Measurements from ENCODE around the gene DLG5.

The DLG5 gene, protein sequence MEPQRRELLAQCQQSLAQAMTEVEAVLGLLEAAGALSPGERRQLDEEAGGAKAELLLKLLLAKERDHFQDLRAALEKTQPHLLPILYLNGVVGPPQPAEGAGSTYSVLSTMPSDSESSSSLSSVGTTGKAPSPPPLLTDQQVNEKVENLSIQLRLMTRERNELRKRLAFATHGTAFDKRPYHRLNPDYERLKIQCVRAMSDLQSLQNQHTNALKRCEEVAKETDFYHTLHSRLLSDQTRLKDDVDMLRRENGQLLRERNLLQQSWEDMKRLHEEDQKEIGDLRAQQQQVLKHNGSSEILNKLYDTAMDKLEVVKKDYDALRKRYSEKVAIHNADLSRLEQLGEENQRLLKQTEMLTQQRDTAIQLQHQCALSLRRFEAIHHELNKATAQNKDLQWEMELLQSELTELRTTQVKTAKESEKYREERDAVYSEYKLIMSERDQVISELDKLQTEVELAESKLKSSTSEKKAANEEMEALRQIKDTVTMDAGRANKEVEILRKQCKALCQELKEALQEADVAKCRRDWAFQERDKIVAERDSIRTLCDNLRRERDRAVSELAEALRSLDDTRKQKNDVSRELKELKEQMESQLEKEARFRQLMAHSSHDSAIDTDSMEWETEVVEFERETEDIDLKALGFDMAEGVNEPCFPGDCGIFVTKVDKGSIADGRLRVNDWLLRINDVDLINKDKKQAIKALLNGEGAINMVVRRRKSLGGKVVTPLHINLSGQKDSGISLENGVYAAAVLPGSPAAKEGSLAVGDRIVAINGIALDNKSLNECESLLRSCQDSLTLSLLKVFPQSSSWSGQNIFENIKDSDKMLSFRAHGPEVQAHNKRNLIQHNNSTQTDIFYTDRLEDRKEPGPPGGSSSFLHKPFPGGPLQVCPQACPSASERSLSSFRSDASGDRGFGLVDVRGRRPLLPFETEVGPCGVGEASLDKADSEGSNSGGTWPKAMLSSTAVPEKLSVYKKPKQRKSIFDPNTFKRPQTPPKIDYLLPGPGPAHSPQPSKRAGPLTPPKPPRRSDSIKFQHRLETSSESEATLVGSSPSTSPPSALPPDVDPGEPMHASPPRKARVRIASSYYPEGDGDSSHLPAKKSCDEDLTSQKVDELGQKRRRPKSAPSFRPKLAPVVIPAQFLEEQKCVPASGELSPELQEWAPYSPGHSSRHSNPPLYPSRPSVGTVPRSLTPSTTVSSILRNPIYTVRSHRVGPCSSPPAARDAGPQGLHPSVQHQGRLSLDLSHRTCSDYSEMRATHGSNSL (N-terminal part only)

GRCh38 chr10:77926566-77927401, at the start of gene DLG5:
DLG5 (minus strand) TSS chr10:77926755; CDS start chr10:77926520, 235 bp downstream.
- no peaks in the 10 kb centered on the region for H3K36me3 ChIP-seq (ENCODE audit: control insufficient read depth, insufficient read depth, low read length)
- peak within 1 kb of the TSS; percentile 83 for H3K9ac ChIP-seq (ENCODE audit: low read length)
- peak within 1 kb of the TSS; percentile 74 for H3K4me3 ChIP-seq (ENCODE audit: low read length)
- no peaks in the 10 kb centered on the region for H3K9me3 ChIP-seq (ENCODE audit: control insufficient read depth, low read length)
- peaks cover 17% of the 10 kb centered on the region for H3K4me1 ChIP-seq (ENCODE audit: control insufficient read depth, insufficient read depth, low read length)
- peaks cover 4% of the 10 kb centered on the region for H3K27me3 ChIP-seq (ENCODE audit: control insufficient read depth, insufficient read depth, low read length)

GRCh38 chr10:77975086-77975666, 48.6 kb upstream of the DLG5 start:
- Histone ChIP-seq H3K4me3 (ENCODE audit: low read length) (no peak overlapping the region), H3K4me1 (ENCODE audit: control insufficient read depth, insufficient read depth, low read length) (no peaks in the 10 kb centered on the region), H3K9ac (ENCODE audit: low read length) (no peak overlapping the region), H3K27me3 (ENCODE audit: control insufficient read depth, insufficient read depth, low read length) (no peaks in the 10 kb centered on the region), H3K9me3 (ENCODE audit: control insufficient read depth, low read length) (no peaks in the 10 kb centered on the region), H3K36me3 (ENCODE audit: control insufficient read depth, insufficient read depth, low read length) (peaks cover 5% of the 10 kb centered on the region)

DNA sequence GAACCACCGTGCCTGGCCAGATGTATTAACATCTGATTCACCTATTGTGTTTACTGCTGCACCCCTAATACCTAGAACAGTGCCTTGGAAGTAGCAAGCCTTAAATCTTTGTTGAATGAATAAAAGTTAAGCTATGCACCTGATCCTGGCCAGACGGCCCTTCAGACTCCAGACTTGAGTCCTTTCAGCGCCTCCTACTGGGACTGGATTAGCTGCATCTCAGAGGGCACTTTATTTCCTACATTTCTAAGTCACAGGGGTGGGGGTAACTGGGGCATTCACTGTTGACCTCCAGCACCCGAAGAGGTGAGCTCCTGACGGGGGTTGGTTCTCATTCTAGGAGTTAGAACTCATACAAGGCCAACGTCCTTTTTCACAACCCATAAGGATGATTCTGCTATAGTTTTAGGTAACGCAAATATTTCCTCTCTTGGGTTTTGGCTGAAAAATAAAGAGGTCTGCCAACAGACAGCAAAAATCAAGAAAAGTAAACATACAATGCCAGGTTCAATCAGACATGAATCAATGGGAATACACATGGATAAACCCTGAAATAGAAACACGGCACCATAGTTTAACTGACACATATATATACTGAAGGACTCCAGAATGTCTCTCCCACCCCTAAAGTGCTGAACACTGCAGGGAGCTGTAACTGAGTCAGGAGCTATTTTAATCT, 48.0 kb upstream of the DLG5 start:
- no peak overlapping the region for H3K4me3 ChIP-seq (ENCODE audit: low read length)
- H3K4me1 ChIP-seq (ENCODE audit: control insufficient read depth, insufficient read depth, low read length): no peaks in the 10 kb centered on the region
- H3K27me3 ChIP-seq (ENCODE audit: control insufficient read depth, insufficient read depth, low read length): no peaks in the 10 kb centered on the region
- no peak overlapping the region for H3K9ac ChIP-seq (ENCODE audit: low read length)
- peaks cover 5% of the 10 kb centered on the region for H3K36me3 ChIP-seq (ENCODE audit: control insufficient read depth, insufficient read depth, low read length)
- H3K9me3 ChIP-seq (ENCODE audit: control insufficient read depth, low read length): no peaks in the 10 kb centered on the region

- no peaks in the 10 kb centered on the region for H3K4me1 ChIP-seq (ENCODE audit: control insufficient read depth, insufficient read depth, low read length)
- H3K4me3 ChIP-seq (ENCODE audit: low read length): no peak overlapping the region
- peaks cover 5% of the 10 kb centered on the region for H3K36me3 ChIP-seq (ENCODE audit: control insufficient read depth, insufficient read depth, low read length)
- H3K9ac ChIP-seq (ENCODE audit: low read length): no peak overlapping the region
- H3K27me3 ChIP-seq (ENCODE audit: control insufficient read depth, insufficient read depth, low read length): no peaks in the 10 kb centered on the region
- H3K9me3 ChIP-seq (ENCODE audit: control insufficient read depth, low read length): no peaks in the 10 kb centered on the region
Observed at GRCh38 chr10:77973276-77973675, 46.7 kb upstream of the DLG5 start.

GRCh38 chr10:77972148-77972547, 45.6 kb upstream of the DLG5 start:
- H3K9me3 ChIP-seq (ENCODE audit: control insufficient read depth, low read length): no peaks in the 10 kb centered on the region
- no peak overlapping the region for H3K4me3 ChIP-seq (ENCODE audit: low read length)
- H3K4me1 ChIP-seq (ENCODE audit: control insufficient read depth, insufficient read depth, low read length): no peaks in the 10 kb centered on the region
- no peaks in the 10 kb centered on the region for H3K27me3 ChIP-seq (ENCODE audit: control insufficient read depth, insufficient read depth, low read length)
- H3K36me3 ChIP-seq (ENCODE audit: control insufficient read depth, insufficient read depth, low read length): peaks cover under 1% of the 10 kb centered on the region
- H3K9ac ChIP-seq (ENCODE audit: low read length): no peak overlapping the region

GRCh38 chr10:77971804-77972144, 45.2 kb upstream of the DLG5 start:
- H3K9ac ChIP-seq (ENCODE audit: low read length): no peak overlapping the region
- no peaks in the 10 kb centered on the region for H3K9me3 ChIP-seq (ENCODE audit: control insufficient read depth, low read length)
- no peak overlapping the region for H3K4me3 ChIP-seq (ENCODE audit: low read length)
- H3K36me3 ChIP-seq (ENCODE audit: control insufficient read depth, insufficient read depth, low read length): no peaks in the 10 kb centered on the region
- H3K27me3 ChIP-seq (ENCODE audit: control insufficient read depth, insufficient read depth, low read length): no peaks in the 10 kb centered on the region
- H3K4me1 ChIP-seq (ENCODE audit: control insufficient read depth, insufficient read depth, low read length): no peaks in the 10 kb centered on the region

- Histone ChIP-seq H3K9ac (ENCODE audit: low read length) (no peak overlapping the region), H3K4me3 (ENCODE audit: low read length) (no peak overlapping the region), H3K4me1 (ENCODE audit: control insufficient read depth, insufficient read depth, low read length) (no peaks in the 10 kb centered on the region), H3K9me3 (ENCODE audit: control insufficient read depth, low read length) (no peaks in the 10 kb centered on the region), H3K27me3 (ENCODE audit: control insufficient read depth, insufficient read depth, low read length) (no peaks in the 10 kb centered on the region), H3K36me3 (ENCODE audit: control insufficient read depth, insufficient read depth, low read length) (no peaks in the 10 kb centered on the region)
Observed at GRCh38 chr10:77970869-77971803, 44.6 kb upstream of the DLG5 start.

- H3K27me3 ChIP-seq (ENCODE audit: control insufficient read depth, insufficient read depth, low read length): no peaks in the 10 kb centered on the region
- H3K4me1 ChIP-seq (ENCODE audit: control insufficient read depth, insufficient read depth, low read length): no peaks in the 10 kb centered on the region
- no peaks in the 10 kb centered on the region for H3K9me3 ChIP-seq (ENCODE audit: control insufficient read depth, low read length)
- no peak overlapping the region for H3K9ac ChIP-seq (ENCODE audit: low read length)
- no peak overlapping the region for H3K4me3 ChIP-seq (ENCODE audit: low read length)
- no peaks in the 10 kb centered on the region for H3K36me3 ChIP-seq (ENCODE audit: control insufficient read depth, insufficient read depth, low read length)
Observed at GRCh38 chr10:77969114-77969513, 42.6 kb upstream of the DLG5 start.

- Histone ChIP-seq H3K9ac (ENCODE audit: low read length) (no peak overlapping the region), H3K4me3 (ENCODE audit: low read length) (no peak overlapping the region), H3K4me1 (ENCODE audit: control insufficient read depth, insufficient read depth, low read length) (no peaks in the 10 kb centered on the region), H3K36me3 (ENCODE audit: control insufficient read depth, insufficient read depth, low read length) (no peaks in the 10 kb centered on the region), H3K9me3 (ENCODE audit: control insufficient read depth, low read length) (no peaks in the 10 kb centered on the region), H3K27me3 (ENCODE audit: control insufficient read depth, insufficient read depth, low read length) (no peaks in the 10 kb centered on the region)
Observed at GRCh38 chr10:77967611-77968022, 41.1 kb upstream of the DLG5 start.

DNA sequence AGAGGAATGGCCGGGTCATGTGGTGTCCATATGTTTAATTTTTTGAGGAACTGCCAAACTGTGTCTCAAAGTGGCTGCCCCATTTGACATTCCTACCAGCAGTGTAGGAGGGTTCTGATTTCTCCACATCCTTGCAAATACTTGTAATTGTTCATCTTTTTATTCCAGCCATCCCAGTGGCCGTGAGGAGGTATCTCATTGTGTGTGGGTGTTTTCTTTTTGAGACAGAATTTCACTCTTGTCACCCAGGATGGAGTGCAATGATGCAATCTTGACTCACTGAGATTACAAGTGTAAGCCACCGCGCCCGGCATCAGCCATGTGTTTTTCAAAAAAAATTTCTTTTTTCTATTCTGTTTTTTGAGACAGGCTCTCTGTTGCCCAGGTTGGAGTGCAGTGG, 38.7 kb upstream of the DLG5 start:
- no peak overlapping the region for H3K4me3 ChIP-seq (ENCODE audit: low read length)
- no peaks in the 10 kb centered on the region for H3K27me3 ChIP-seq (ENCODE audit: control insufficient read depth, insufficient read depth, low read length)
- H3K9ac ChIP-seq (ENCODE audit: low read length): no peak overlapping the region

More for the DNA sequence above, 38.7 kb upstream of the DLG5 start:
- H3K9me3 ChIP-seq (ENCODE audit: control insufficient read depth, low read length): no peaks in the 10 kb centered on the region
- H3K4me1 ChIP-seq (ENCODE audit: control insufficient read depth, insufficient read depth, low read length): no peaks in the 10 kb centered on the region
- no peaks in the 10 kb centered on the region for H3K36me3 ChIP-seq (ENCODE audit: control insufficient read depth, insufficient read depth, low read length)
